K562 (cell line): ENCODE results near the gene KRT80. TPM values are rescaled to one million over a fixed set of nuclear protein-coding genes. Genes with fewer than 3 reads are reported as not detected.

Source experiments
- ATAC-seq: fragments of 200-7000 bp; cut with Tn5 transposase; 3 replicates; pipeline ENCODE4 v1.9.1; 2020; ENCODE audit warnings: moderate library complexity
- BruUV-seq: library from RNA; stranded (reverse); fragments of 400-500 nt; replicated peaks from 2 replicates; lab custom pipeline; 2021; lab: Mats Ljungman, UMichigan
- CTCF ChIA-PET: fragments of 300-600 bp; formaldehyde crosslinking; extraction: SDS; loops from one replicate; lab custom pipeline; 2021; ENCODE audit warnings: low intra/inter-chr PET ratio; lab: Yijun Ruan, JAX
- POLR2A ChIA-PET: fragments of 300-600, 350-650 bp; sonication (Branson Sonifier 250); formaldehyde crosslinking; extraction: SDS; loops from one replicate; lab custom pipeline; 2021; ENCODE audit warnings: antibody characterized with exemption, inconsistent platforms; lab: Yijun Ruan, JAX
- DNase-seq, 4 experiments: peaks; one replicate each; pipeline versions ENCODE4 v3.0.0 to v3.0.0-alpha.2; 2011 to 2018; ENCODE audit warnings: low spot score in 3 of 4, mixed read lengths in 3 of 4; ENCODE audit errors: extremely low read depth in 1 of 4
- FAIRE-seq: peaks from 2 replicates; lab custom pipeline; 2011; peaks lifted over from hg19 to GRCh38; lab: Jason Lieb, UNC
- H2AFZ ChIP-seq: 2 replicates; pipeline ENCODE4 v1.6.0; 2011; ENCODE audit warnings: low read depth, low read length, control low read depth, inconsistent platforms
- H3K27ac ChIP-seq: fragments of 200-600 bp; 3 replicates; pipeline ENCODE4 v1.8.0; 2011; ENCODE audit warnings: low read depth, mild to moderate bottlenecking, control low read depth, inconsistent platforms, low read length, moderate library complexity, mixed read lengths; ENCODE audit errors: extremely low read depth
- H3K27me3 ChIP-seq, 2 experiments: fragments of 300-600 bp in 1 of 2; 2 replicates in 1 of 2; 3 replicates in 1 of 2; pipeline versions ENCODE4 v1.6.0 to v1.8.0; 2011; ENCODE audit warnings: inconsistent platforms in 2 of 2, low read length in 2 of 2, mild to moderate bottlenecking in 1 of 2, mixed read lengths in 1 of 2, moderate library complexity in 1 of 2; ENCODE audit not compliant: control insufficient read depth in 2 of 2, insufficient read depth in 2 of 2
- H3K36me3 ChIP-seq: fragments of 300-600 bp; 3 replicates; pipeline ENCODE4 v1.8.0; 2011; ENCODE audit warnings: mild to moderate bottlenecking, low read length, inconsistent platforms; ENCODE audit not compliant: control insufficient read depth, insufficient read depth
- H3K4me1 ChIP-seq, 2 experiments: fragments of 200-600 bp in 1 of 2; replicated peaks in 1 of 2; 2 replicates in 1 of 2; 3 replicates in 1 of 2; pipeline versions ENCODE4 v1.5.1 to v1.8.0; 2011; ENCODE audit warnings: inconsistent platforms in 2 of 2, low read length in 2 of 2, mild to moderate bottlenecking in 1 of 2, mixed read lengths in 1 of 2, moderate library complexity in 1 of 2; ENCODE audit not compliant: control insufficient read depth in 2 of 2, insufficient read depth in 2 of 2
- H3K4me2 ChIP-seq: 2 replicates; pipeline ENCODE4 v1.6.1; 2011; ENCODE audit warnings: low read length, control low read depth, inconsistent platforms, mixed read lengths; ENCODE audit not compliant: insufficient read depth
- H3K4me3 ChIP-seq: fragments of 200-600 bp; sonication (generic), shearing (Covaris generic); 2 replicates; pipeline ENCODE4 v1.5.1; 2016; ENCODE audit warnings: control low read depth, inconsistent platforms
- H3K79me2 ChIP-seq: fragments of 200-600 bp; 3 replicates; pipeline ENCODE4 v1.8.0; 2011; ENCODE audit warnings: low read length, inconsistent platforms; ENCODE audit not compliant: control insufficient read depth, insufficient read depth
- H3K9ac ChIP-seq, 2 experiments: 2 replicates each; pipeline versions ENCODE4 v1.6.0 to v1.6.1; 2011; ENCODE audit warnings: low read depth in 2 of 2, low read length in 2 of 2, control low read depth in 1 of 2, inconsistent platforms in 1 of 2, mild to moderate bottlenecking in 1 of 2, mixed read lengths in 1 of 2; ENCODE audit not compliant: insufficient read depth in 1 of 2
- H3K9me1 ChIP-seq: one replicate; pipeline ENCODE4 v1.6.0; 2011; ENCODE audit warnings: inconsistent platforms, mild to moderate bottlenecking, low read length, moderate library complexity; ENCODE audit not compliant: control insufficient read depth, insufficient read depth
- H3K9me3 ChIP-seq: replicated peaks from 2 replicates; pipeline ENCODE4 v1.5.1; 2011; ENCODE audit warnings: low read depth, low read length, inconsistent platforms; ENCODE audit not compliant: control insufficient read depth, insufficient read depth
- H4K20me1 ChIP-seq: replicated peaks from 2 replicates; pipeline ENCODE4 v1.6.1; 2011; ENCODE audit warnings: low read length, inconsistent platforms, mixed read lengths; ENCODE audit not compliant: control insufficient read depth, insufficient read depth
- FOXK2 ChIP-seq, 2 experiments: fragments of 450-650 bp; IDR thresholded peaks in 1 of 2; conservative IDR thresholded peaks in 1 of 2; 2 replicates each; pipeline ENCODE4 v1.6.1; 2016; ENCODE audit warnings: low read depth in 2 of 2, mild to moderate bottlenecking in 1 of 2
- HNRNPK ChIP-seq: fragments of 200-400 bp; formaldehyde crosslinking; IDR thresholded peaks from one replicate; pipeline ENCODE4 v1.6.1; 2018; ENCODE audit warnings: mild to moderate bottlenecking, low read depth, low read length; ENCODE audit not compliant: poor library complexity, severe bottlenecking
- KAT2B ChIP-seq: IDR thresholded peaks from one replicate; pipeline ENCODE4 v1.6.1; 2012; ENCODE audit warnings: low read depth, mild to moderate bottlenecking, control low read depth, inconsistent platforms, low read length, moderate library complexity
- NELFE ChIP-seq: IDR thresholded peaks from 2 replicates; pipeline ENCODE4 v1.6.1; 2011; ENCODE audit warnings: mild to moderate bottlenecking; ENCODE audit not compliant: insufficient read depth, insufficient read length
- PHB2 ChIP-seq: fragments of 450-650 bp; IDR thresholded peaks from 2 replicates; pipeline ENCODE4 v1.6.1; 2017; ENCODE audit warnings: low read depth
- SMARCA4 ChIP-seq: fragments of 450-650 bp; IDR thresholded peaks from 2 replicates; pipeline ENCODE4 v1.6.1; 2016
- TEAD1 ChIP-seq, 2 experiments: fragments of 450-650 bp in 1 of 2; sonication (generic) in 1 of 2; formaldehyde crosslinking; IDR thresholded peaks; 2 replicates each; pipeline versions ENCODE4 v1.4.0 to v1.8.0; 2020 to 2022; ENCODE audit warnings: mild to moderate bottlenecking in 2 of 2, missing genetic modification reagents in 1 of 2
- THRAP3 ChIP-seq: fragments of 450-650 bp; IDR thresholded peaks from 2 replicates; pipeline ENCODE4 v1.6.1; 2016; ENCODE audit warnings: mild to moderate bottlenecking, inconsistent platforms, borderline replicate concordance
- ZBTB7A ChIP-seq: IDR thresholded peaks from 2 replicates; pipeline ENCODE4 v1.6.1; 2011; ENCODE audit warnings: low read depth, mild to moderate bottlenecking, low read length, moderate library complexity, borderline replicate concordance; ENCODE audit not compliant: control insufficient read depth
- ZFPM2 ChIP-seq: fragments of 250-450 bp; sonication (Bioruptor Pico); IDR thresholded peaks from 2 replicates; pipeline ENCODE4 v1.5.1; 2022; ENCODE audit warnings: mild to moderate bottlenecking
- whole genome bisulfite sequencing: fragments of 100-300 bp; shearing (Covaris generic); methylation state at CpG from one replicate; pipeline ENCODE4 v1.1.6; 2016; ENCODE audit warnings: low coverage, mixed read lengths; ENCODE audit not compliant: insufficient coverage; ENCODE audit errors: missing lambda C conversion rate; 5-methylcytosine and 5-hydroxymethylcytosine counted together
- in situ Hi-C: fragments of 300-500 bp; cut with MboI; formaldehyde crosslinking; loops from 4 replicates; pipeline ENCODE4 v1.15.0; 2018; ENCODE audit warnings: inconsistent platforms, mixed read lengths
- intact Hi-C: fragments of 100-400 bp; cut with micrococcal nuclease; formaldehyde crosslinking; loops from 2 replicates; pipeline ENCODE4 v1.14.2; 2022
- polyA plus RNA-seq, 8 experiments: library from polyadenylated mRNA; depleted of rRNA in 4 of 8; stranded (reverse) in 5 of 8; unstranded in 3 of 8; fragments of >200 nt; fragmentation: Nextera tagmentation in 2 of 8; fragmentation: Illumina TruSeq in 1 of 8; extraction: Ambion mirVana in 2 of 8; extraction: Trizol in 1 of 8; gene quantifications; 2 replicates each; pipeline versions ENCODE4 v1.2.1 to v1.2.3, GENCODE V29; 2011 to 2014; ENCODE audit warnings: inconsistent platforms in 1 of 8, missing spikeins in 1 of 8
- total RNA-seq, 7 experiments: library from RNA; depleted of rRNA in 6 of 7; stranded (reverse); fragments of >200 nt in 6 of 7; fragmentation: Illumina TruSeq in 2 of 7; extraction: Trizol in 2 of 7; gene quantifications; 2 replicates each; pipeline versions ENCODE4 v1.2.1 to v1.2.3, GENCODE V29; 2011 to 2021; ENCODE audit warnings: low replicate concordance in 1 of 7
- TF ChIP-seq, protein P1 (sequence below): fragments of 250-450 bp; sonication (Bioruptor Pico); IDR thresholded peaks from 2 replicates; pipeline ENCODE4 v1.5.0; 2020; ENCODE audit warnings: mild to moderate bottlenecking, borderline replicate concordance
- TF ChIP-seq, protein P2 (sequence below): fragments of 250-450 bp; sonication (Bioruptor Pico); IDR thresholded peaks from 2 replicates; pipeline ENCODE4 v1.9.0; 2021; ENCODE audit warnings: mild to moderate bottlenecking, inconsistent platforms

The KRT80 gene
- total and polyA plus RNA-seq, 9 of the 15 experiments (the other 6 are each of a cell fraction or from before 2014, with no cell fraction given) = not detected

DNA sequence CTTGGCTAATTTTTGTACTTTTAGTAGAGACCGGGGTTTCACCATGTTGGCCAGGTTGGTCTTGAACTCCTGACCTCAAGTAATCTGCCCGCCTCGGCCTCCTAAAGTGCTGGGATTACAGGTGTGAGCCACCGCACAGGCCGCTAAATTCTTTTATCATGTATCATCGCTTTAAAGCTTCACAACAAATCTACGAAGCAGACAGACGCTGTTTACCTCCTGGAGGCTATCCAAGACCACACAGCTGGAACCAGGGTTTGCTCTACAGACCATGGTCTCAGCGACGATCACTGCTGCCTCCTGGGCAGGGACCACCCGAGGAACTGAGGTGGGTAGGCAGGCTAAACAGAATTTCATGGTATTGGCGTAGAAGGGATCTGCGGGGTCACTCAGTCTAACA lies 27.2 kb downstream of the KRT80 start:
- no peak overlapping the region for H3K9ac ChIP-seq
- DNase-seq = no peak
- H3K27ac ChIP-seq = no peak overlapping the region
- no peaks in the 10 kb centered on the region for H4K20me1 ChIP-seq
- H3K9me1 ChIP-seq = no peaks in the 10 kb centered on the region
- ChIA-PET CTCF (no interaction called here), POLR2A (no interaction called here)
- H3K36me3 ChIP-seq = no peaks in the 10 kb centered on the region
- FAIRE-seq = no peak
- no peak overlapping the region for H3K4me2 ChIP-seq
- H3K79me2 ChIP-seq = no peaks in the 10 kb centered on the region
- in situ Hi-C loops = no loop called here
- no peak overlapping the region for H3K4me3 ChIP-seq
- peaks cover 24 to 53% of the 10 kb centered on the region in 2 experiments for H3K27me3 ChIP-seq
- no peak for ATAC-seq
- 4% methylated on average over 13 of the region's 13 CpGs for WGBS
- H3K9me3 ChIP-seq = no peaks in the 10 kb centered on the region
- H3K4me1 ChIP-seq = no peaks in the 10 kb centered on the region
- BruUV-seq = no TSS peak
- H2AFZ ChIP-seq = no peak overlapping the region
- TF ChIP-seq TEAD1 (CRISPR knock-in tag; IDR thresholded peaks at IDR 0.05) = no peak
- no peak for TF ChIP-seq FOXK2 (conservative IDR thresholded peaks at IDR 0.05 in 1 of 2, IDR thresholded peaks at IDR 0.05 in 1 of 2; ENCODE audit: low read depth in 2 of 2)
- no peak for TF ChIP-seq KAT2B
- TF ChIP-seq, protein P1, sequence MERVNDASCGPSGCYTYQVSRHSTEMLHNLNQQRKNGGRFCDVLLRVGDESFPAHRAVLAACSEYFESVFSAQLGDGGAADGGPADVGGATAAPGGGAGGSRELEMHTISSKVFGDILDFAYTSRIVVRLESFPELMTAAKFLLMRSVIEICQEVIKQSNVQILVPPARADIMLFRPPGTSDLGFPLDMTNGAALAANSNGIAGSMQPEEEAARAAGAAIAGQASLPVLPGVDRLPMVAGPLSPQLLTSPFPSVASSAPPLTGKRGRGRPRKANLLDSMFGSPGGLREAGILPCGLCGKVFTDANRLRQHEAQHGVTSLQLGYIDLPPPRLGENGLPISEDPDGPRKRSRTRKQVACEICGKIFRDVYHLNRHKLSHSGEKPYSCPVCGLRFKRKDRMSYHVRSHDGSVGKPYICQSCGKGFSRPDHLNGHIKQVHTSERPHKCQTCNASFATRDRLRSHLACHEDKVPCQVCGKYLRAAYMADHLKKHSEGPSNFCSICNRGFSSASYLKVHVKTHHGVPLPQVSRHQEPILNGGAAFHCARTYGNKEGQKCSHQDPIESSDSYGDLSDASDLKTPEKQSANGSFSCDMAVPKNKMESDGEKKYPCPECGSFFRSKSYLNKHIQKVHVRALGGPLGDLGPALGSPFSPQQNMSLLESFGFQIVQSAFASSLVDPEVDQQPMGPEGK (CRISPR knock-in tag) = no peak
- no peak for TF ChIP-seq HNRNPK
- no peak for TF ChIP-seq NELFE
- TF ChIP-seq SMARCA4 = no peak
- TF ChIP-seq, protein P2, sequence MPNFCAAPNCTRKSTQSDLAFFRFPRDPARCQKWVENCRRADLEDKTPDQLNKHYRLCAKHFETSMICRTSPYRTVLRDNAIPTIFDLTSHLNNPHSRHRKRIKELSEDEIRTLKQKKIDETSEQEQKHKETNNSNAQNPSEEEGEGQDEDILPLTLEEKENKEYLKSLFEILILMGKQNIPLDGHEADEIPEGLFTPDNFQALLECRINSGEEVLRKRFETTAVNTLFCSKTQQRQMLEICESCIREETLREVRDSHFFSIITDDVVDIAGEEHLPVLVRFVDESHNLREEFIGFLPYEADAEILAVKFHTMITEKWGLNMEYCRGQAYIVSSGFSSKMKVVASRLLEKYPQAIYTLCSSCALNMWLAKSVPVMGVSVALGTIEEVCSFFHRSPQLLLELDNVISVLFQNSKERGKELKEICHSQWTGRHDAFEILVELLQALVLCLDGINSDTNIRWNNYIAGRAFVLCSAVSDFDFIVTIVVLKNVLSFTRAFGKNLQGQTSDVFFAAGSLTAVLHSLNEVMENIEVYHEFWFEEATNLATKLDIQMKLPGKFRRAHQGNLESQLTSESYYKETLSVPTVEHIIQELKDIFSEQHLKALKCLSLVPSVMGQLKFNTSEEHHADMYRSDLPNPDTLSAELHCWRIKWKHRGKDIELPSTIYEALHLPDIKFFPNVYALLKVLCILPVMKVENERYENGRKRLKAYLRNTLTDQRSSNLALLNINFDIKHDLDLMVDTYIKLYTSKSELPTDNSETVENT (CRISPR knock-in tag) = no peak
- TF ChIP-seq ZFPM2 = no peak
- no peak for TF ChIP-seq THRAP3
- TF ChIP-seq ZBTB7A = no peak
- TF ChIP-seq PHB2 = no peak
- intact Hi-C loops = no loop called here
